B cell (primary cell): ENCODE results near the gene ACSF2.

Experiments
- EZH2 ChIP-seq: IDR thresholded peaks from 2 replicates; pipeline ENCODE4 v1.6.1; 2012; ENCODE audit warnings: borderline replicate concordance, low read depth, mild to moderate bottlenecking, moderate library complexity, low read length; ENCODE audit not compliant: insufficient read depth, poor library complexity, severe bottlenecking
- TF ChIP-seq, protein P1 (sequence below): fragments of 200-600 bp; IDR thresholded peaks from one replicate; pipeline ENCODE4 v1.8.0; 2022; ENCODE audit warnings: antibody characterized with exemption, mild to moderate bottlenecking

DNA sequence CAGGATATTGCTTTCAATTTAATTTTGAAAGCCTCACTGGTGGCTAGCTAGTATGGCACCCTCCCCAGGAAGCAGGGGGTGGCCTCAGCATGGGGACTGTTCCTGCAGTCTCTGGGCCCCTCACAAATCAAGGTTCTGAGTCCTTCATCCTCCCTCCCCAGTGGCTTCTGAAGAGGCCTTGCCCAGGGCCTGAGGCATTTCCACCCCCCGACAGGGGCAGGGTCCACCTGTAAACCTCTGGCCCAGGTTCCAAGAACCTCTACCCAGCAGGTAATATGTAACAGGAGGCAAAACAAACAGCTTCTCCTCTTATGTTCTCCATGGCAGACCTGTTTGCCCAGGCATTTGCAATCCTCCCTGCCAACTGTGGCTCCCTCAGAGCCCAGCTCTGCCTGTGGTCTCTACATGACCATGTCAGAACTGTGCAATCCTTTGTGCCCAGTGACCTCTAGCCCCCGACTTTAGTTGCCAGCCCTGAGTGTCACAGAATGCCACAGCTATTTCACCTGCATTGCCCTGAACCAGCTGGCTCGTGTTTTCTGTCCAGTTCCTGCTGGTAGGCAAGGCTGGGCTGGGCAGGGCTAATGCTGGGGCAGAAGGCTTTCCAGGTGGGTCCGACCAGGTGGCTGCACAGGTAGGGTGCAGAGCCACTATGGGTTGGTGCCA, 14.3 kb downstream of the ACSF2 start:
- TF ChIP-seq, protein P1, sequence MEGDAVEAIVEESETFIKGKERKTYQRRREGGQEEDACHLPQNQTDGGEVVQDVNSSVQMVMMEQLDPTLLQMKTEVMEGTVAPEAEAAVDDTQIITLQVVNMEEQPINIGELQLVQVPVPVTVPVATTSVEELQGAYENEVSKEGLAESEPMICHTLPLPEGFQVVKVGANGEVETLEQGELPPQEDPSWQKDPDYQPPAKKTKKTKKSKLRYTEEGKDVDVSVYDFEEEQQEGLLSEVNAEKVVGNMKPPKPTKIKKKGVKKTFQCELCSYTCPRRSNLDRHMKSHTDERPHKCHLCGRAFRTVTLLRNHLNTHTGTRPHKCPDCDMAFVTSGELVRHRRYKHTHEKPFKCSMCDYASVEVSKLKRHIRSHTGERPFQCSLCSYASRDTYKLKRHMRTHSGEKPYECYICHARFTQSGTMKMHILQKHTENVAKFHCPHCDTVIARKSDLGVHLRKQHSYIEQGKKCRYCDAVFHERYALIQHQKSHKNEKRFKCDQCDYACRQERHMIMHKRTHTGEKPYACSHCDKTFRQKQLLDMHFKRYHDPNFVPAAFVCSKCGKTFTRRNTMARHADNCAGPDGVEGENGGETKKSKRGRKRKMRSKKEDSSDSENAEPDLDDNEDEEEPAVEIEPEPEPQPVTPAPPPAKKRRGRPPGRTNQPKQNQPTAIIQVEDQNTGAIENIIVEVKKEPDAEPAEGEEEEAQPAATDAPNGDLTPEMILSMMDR: no peak
- no peak for TF ChIP-seq EZH2
